Activated T-cell treated with anti-CD3 and anti-CD28 coated beads for 4 hours (primary cell): ENCODE measurements around the gene MEPE.
"Not testable (repeated sequence)": the region's sequence is repeated elsewhere in the genome, so short reads cannot be mapped to it uniquely, and the experiment has no call there.

ENCODE experiments used
- DNase-seq: peaks from one replicate; pipeline ENCODE4 v3.0.0-alpha.2; 2020

MEPE gene

GRCh38 chr4:87890753-87891152, 58.0 kb downstream of the MEPE start:
- DNase-seq, result not testable (repeated sequence)

- DNase-seq, result no peak
These were observed 63.3 kb downstream of the MEPE start for GRCh38 chr4:87895964-87896621.
